Midbrain (tissue), 1 donor: ENCODE data around the gene U2AF2.

Experiments used
- DNase-seq: peaks from one replicate; lab custom pipeline; 2025; lab: John Stamatoyannopoulos, UW

U2AF2 gene

GRCh38 chr19:55689411-55690108 is 34.7 kb downstream of the U2AF2 start:
- no peak for DNase-seq

DNA sequence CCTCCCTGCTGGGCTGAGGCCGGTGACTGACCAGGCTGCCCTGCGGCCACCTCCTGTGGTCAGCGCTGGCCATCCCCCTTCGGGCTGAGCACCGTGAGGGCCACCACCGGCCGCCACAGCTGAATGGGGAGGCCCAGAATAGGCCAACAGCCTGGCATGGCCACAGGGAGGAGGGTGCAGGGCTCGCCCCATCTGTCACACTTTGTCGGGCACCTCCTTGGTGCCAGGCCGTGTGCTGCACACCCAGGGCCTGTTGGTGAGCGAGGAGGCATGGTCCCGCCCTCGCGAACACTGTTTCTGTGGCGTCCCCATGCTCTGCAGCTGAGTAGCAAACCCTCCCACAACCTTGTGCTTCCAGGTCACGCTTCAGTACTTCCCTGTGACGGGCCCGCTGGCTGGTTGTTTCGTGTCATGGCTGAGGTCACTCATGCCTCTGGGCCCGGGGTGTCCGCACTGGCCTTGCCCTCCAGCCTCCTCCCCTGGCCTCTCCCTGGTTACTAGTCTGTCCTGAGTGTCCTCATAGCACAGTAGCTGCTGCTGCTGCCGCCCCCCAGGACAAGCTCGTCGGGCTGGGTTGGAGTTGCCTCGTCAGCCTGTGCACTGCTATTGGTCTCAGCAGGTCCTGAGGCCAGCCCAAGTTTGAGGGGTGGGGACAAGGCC is 35.4 kb downstream of the U2AF2 start:
- no peak for DNase-seq

DNA sequence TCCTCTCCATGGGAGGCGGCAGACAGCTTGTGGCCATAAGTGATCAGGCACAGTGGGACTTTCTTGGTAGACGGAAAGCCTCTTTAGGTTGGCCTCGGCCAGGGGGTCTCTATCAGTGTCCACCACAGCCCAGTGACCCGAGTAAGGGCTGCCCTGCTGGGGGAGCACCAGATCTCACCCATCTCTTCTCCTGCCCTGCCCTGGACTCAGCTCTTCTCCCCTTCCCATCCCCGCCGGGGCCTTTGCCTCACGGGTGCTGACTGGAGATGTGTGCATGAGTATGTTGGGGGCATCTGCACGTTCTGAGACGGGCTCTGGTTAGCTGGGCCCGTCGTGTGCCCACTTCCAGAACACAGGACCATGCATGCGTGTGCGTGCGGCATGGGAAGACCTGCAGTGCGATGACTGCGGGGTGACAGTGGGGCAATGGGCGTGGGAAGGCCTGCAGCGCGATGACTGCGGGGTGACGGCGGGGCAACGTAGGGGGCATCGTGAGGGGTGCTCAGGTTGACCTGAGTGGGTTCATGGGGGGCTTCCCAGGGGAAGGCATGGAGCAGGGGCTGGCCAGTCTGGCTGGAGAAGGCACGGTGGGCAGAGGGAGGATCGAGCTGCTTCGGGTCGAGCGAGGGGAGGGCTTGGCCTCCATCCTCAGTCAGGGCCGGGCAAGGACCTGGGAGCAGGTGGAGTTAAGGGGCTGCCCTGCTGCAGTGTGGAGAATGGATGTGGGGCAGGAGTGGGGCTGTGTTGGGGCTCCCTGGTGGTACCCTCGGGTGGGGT is 36.1 kb downstream of the U2AF2 start:
- DNase-seq, result no peak

GRCh38 chr19:55691561-55692481 is 37.0 kb downstream of the U2AF2 start:
- no peak for DNase-seq

DNA sequence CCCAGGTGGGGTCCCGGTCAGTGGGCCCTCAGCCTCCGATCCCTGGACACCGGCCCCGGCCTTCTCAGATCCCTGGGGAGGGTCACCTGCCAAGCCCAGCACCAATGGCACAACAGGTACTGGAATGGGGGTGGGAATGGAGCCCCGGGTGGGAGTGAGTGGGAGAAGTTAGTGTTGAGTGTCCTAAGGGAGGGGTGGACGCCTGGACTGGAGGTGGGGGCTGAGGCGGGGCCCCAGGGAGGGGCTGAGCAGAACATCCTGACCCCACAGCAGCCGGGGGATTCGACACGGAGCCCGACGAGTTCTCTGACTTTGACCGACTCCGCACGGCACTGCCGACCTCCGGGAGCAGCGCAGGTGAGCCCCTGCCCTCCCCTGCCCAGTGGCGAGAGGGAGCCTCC is 37.8 kb downstream of the U2AF2 start:
- no peak for DNase-seq

GRCh38 chr19:55693336-55693974 is 38.6 kb downstream of the U2AF2 start:
- DNase-seq, result no peak

GRCh38 chr19:55694241-55694655 is 39.4 kb downstream of the U2AF2 start:
- DNase-seq, result no peak

DNA sequence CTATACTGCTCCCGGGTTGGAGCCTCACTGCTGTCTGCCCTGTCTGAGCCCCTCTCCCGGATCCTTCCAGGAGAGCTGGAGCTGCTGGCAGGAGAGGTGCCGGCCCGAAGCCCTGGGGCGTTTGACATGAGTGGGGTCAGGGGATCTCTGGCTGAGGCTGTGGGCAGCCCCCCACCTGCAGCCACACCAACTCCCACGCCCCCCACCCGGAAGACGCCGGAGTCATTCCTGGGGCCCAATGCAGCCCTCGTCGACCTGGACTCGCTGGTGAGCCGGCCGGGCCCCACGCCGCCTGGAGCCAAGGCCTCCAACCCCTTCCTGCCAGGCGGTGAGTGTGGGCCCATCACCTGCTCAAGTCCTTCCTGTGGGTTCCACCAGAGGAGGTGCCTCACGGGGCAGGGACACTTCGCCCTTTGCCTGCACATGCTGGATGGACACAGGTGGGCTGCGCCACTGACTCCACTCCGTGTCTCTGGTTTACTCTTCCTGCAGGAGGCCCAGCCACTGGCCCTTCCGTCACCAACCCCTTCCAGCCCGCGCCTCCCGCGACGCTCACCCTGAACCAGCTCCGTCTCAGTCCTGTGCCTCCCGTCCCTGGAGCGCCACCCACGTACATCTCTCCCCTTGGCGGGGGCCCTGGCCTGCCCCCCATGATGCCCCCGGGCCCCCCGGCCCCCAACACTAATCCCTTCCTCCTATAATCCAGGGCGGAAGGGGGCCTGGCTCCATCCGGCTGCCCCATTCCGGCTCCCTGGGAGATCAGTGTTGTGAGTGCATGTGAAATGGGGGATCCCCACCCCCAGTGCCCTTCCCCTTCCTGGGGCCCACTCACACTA is 40.0 kb downstream of the U2AF2 start:
- no peak for DNase-seq

- DNase-seq, result no peak
These were observed 40.9 kb downstream of the U2AF2 start for GRCh38 chr19:55695511-55696290.

DNA sequence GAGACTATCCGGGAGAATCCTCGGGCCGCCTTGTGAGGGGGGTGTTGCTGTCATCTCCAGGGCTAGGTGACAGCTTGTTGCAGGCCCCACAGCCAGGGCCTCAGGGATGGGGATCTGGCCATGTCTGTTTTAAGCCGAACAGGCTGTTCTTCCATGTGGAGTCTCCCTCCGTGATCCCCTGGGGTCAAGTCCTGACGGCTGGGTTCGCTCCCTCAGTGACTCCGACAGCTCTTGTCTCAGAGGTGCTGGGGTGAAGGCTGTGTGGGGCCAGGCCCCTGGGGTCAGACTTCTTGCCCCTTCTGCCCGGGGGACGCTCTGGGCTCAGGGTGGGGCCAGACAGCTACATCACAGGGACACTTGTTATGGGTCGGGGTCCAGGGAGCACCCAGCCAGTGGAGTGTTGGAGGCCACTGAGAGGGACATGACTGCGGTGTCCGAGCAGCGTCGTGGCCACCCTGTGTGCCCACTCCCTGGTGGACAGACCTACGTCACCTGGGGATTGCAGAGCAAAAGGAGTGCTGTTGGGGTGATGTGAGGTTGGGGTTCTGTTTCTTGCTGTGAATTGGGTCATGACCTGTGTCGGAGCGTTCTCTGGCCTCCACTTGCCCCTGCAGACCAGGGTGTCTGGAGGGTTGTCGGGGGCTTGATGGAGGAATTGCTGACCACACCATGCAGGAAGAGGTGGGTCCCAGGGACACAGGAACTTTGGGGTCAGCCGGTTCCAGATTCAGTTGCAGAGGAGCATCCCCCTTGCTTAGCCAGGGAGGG is 41.6 kb downstream of the U2AF2 start:
- no peak for DNase-seq

DNA sequence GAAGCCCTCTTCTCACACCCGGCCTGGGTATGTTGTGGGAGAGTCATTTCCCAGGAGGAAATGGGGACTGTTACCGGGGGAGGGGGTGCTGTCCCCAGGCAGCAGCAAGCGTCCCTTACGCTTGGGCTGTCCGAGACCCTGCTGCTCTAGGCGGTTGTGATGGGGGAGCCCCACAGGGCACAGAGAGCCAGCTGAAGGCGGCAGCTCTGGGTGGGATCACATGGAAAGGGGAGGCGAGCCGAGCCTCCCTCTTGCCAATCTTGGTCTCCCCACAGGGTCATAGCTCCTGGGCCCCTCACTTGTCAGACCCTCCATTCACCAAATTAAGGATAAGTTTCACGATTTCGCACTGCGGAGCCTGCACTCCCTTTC is 42.2 kb downstream of the U2AF2 start:
- DNase-seq, result no peak

DNA sequence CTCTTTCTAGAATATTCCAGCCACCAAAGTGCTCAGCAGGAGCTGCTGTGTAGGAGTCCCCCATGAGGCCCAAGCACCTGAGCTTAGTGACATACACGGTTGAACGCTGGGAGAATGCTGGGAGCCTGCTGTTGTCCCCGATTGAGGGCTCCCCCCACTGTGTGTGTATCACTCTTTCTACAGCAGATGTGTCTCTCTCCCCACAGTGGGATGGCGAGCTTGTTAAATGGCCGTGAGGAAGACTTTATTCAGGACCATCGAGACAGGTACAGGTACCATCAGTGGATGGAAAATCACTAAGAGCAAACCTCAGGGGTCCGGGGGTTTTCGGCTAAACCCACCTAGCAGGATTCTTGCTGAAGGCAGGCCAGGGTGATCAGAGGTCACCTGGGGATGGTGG is 42.9 kb downstream of the U2AF2 start:
- no peak for DNase-seq

DNA sequence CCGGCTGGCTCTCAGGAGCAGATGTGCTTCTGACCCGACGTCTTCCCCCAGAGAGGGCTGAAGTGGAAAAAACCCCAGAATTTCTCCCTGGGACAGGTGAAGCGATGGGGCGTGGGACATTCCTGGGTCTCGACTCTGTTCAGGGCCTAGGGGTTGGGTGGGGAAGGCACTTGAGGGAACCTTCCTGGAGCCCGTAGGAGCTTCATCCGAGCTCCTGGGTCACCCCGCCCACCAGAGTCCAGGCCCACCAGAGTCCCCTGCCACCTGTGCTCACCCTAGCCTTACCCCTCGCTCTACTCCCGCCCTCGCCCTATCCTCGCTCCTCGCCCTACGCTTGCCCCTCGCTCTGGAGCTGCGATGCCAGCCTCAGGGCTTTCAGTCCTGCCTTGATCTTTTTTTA is 43.4 kb downstream of the U2AF2 start:
- DNase-seq, result no peak

- no peak for DNase-seq
These were observed 44.4 kb downstream of the U2AF2 start for GRCh38 chr19:55699221-55699620.

DNA sequence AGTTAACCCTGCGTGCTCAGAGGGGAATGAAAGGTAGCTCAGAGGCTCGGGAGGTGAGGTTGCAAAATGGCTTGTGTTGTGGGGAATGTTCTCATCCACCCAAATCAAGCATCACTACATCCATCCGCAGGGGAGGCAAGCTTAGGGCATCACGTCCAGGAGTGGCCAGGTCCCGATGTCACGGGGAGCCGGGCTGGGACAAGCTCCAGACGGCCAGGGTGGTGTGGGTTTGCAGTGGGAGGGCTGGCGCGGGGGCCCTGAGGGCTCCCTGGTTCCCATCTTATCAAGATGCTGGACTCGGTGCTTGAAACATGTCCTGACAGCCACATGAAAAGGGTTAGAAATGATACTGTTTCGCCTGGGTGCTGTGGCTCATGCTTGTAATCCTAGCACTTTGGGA is 46.0 kb downstream of the U2AF2 start:
- DNase-seq, result no peak

DNA sequence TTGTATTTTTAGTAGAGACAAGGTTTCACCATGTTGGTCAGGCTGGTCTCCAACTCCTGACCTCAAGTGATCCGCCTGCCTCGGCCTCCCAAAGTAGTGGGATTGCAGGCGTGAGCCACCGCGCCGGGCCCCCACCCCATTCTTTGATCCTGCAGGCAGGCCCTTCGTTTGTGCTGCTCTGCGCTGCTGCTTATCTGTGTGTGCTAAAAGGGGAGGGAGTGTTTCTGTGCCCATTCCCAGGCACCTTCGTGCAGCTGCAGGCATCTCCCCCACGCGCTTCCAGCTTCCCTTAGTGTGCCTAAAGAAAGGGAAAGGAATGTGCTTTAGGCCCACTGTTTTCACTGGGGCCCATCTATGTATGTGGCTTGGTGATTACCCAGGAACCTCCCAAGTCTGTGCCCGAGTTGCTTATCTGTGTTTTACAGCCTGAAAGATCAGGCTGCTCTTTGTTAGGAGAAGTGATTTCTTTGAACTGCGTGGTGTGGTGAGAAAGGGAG is 47.3 kb downstream of the U2AF2 start:
- DNase-seq, result no peak

DNA sequence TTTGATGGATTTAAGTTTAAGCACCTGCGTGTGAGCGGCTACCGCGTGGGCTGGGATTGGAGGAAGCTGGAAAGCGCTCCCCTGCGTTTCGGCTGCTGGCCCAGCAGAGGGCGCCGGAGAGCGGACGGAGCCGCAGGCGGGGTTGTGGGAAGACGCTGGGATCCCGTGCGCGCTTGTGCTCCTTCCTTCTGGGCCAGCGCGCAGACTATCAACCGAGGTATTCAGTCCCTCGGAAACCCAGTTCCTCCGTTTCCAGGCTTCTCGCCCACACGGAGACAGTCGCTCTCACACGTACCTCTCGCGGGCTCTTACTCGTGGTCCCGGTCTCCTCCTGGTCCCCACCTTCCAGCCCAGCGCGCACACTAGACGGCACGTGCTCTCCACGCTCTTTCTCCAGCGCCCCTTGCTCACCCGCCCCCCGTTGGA is 49.0 kb downstream of the U2AF2 start:
- peak; percentile 31 for DNase-seq

- DNase-seq, result no peak
These were observed 49.8 kb downstream of the U2AF2 start for GRCh38 chr19:55704494-55705245.
